KBM-7 (cell line): ENCODE data around the gene OBSCN.
"Not testable (repeated sequence)": the region's sequence is repeated elsewhere in the genome, so short reads cannot be mapped to it uniquely, and the experiment has no call there.

ENCODE experiments used
- DNase-seq: peaks from one replicate; pipeline ENCODE4 v3.0.0-alpha.2; 2015
- in situ Hi-C: fragments of 300-500 bp; cut with MboI; formaldehyde crosslinking; loops from 2 replicates; pipeline ENCODE4 v1.14.3; 2020; ENCODE audit warnings: low sequenced_read_pairs, low pct_unique_long_range_greater_than_20kb, mixed read lengths

Gene OBSCN

GRCh38 chr1:228245111-228245510 is 37.3 kb downstream of the OBSCN start:
- in situ Hi-C loops: no loop called here
- DNase-seq: no peak

GRCh38 chr1:228246216-228246900 is 38.5 kb downstream of the OBSCN start:
- DNase-seq: no peak
- in situ Hi-C loops: no loop called here

- in situ Hi-C loops: no loop called here
- no peak for DNase-seq
Observed at GRCh38 chr1:228249513-228250305, 41.9 kb downstream of the OBSCN start.

- DNase-seq, in situ Hi-C loops: not testable (repeated sequence)
Observed at GRCh38 chr1:228252476-228252875, 44.6 kb downstream of the OBSCN start.

- no peak for DNase-seq
- in situ Hi-C loops: no loop called here
Observed at GRCh38 chr1:228256626-228257375, 49.0 kb downstream of the OBSCN start.

- DNase-seq: no peak
- in situ Hi-C loops: no loop called here
Observed at GRCh38 chr1:228258486-228258885, 50.6 kb downstream of the OBSCN start.

GRCh38 chr1:228259368-228259894 is 51.6 kb downstream of the OBSCN start:
- in situ Hi-C loops: no loop called here

GRCh38 chr1:228259951-228260350 is 52.1 kb downstream of the OBSCN start:
- DNase-seq: no peak
- in situ Hi-C loops: no loop called here

More at GRCh38 chr1:228259368-228259894, 51.6 kb downstream of the OBSCN start:
- no peak for DNase-seq

- in situ Hi-C loops: no loop called here
- no peak for DNase-seq
Observed at GRCh38 chr1:228261706-228262105, 53.9 kb downstream of the OBSCN start.

GRCh38 chr1:228262475-228262874 is 54.6 kb downstream of the OBSCN start:
- in situ Hi-C loops: no loop called here
- no peak for DNase-seq

GRCh38 chr1:228263636-228264035 is 55.8 kb downstream of the OBSCN start:
- in situ Hi-C loops: no loop called here
- no peak for DNase-seq

GRCh38 chr1:228264090-228264829 is 56.4 kb downstream of the OBSCN start:
- in situ Hi-C loops: no loop called here
- no peak for DNase-seq

- DNase-seq: no peak
- in situ Hi-C loops: no loop called here
Observed at GRCh38 chr1:228265167-228265566, 57.3 kb downstream of the OBSCN start.

- no peak for DNase-seq
- in situ Hi-C loops: no loop called here
Observed at GRCh38 chr1:228267962-228268880, 60.4 kb downstream of the OBSCN start.

GRCh38 chr1:228268881-228269265 is 61.0 kb downstream of the OBSCN start:
- DNase-seq: no peak
- in situ Hi-C loops: no loop called here

- in situ Hi-C loops, DNase-seq: not testable (repeated sequence)
Observed at GRCh38 chr1:228269431-228269830, 61.6 kb downstream of the OBSCN start.

GRCh38 chr1:228270032-228270431 is 62.2 kb downstream of the OBSCN start:
- DNase-seq: no peak
- in situ Hi-C loops: no loop called here

GRCh38 chr1:228271701-228272251 is 63.9 kb downstream of the OBSCN start:
- in situ Hi-C loops: no loop called here
- no peak for DNase-seq
